Jurkat, Clone E6-1 (cell line): ENCODE data around the gene CDK5R2. TPM values are rescaled to one million over a fixed set of nuclear protein-coding genes. Genes with fewer than 3 reads are reported as not detected.
"Not testable (repeated sequence)": the region's sequence is repeated elsewhere in the genome, so short reads cannot be mapped to it uniquely, and the experiment has no call there.

Experiments used
- DNase-seq: peaks from one replicate; pipeline ENCODE4 v3.0.0-alpha.2; 2011; ENCODE audit warnings: low read depth, low spot score
- H3K4me3 ChIP-seq: 2 replicates; pipeline ENCODE4 v1.5.1; 2011; ENCODE audit warnings: mild to moderate bottlenecking, low read length, control low read depth, moderate library complexity
- polyA plus RNA-seq: library from polyadenylated mRNA; unstranded; fragments of >200 nt; gene quantifications from one replicate; pipeline ENCODE4 v1.2.1, GENCODE V29; 2012; ENCODE audit warnings: missing spikeins; ENCODE audit not compliant: insufficient read length, insufficient read depth

The CDK5R2 gene
- polyA plus RNA-seq: 2.4 TPM

DNA sequence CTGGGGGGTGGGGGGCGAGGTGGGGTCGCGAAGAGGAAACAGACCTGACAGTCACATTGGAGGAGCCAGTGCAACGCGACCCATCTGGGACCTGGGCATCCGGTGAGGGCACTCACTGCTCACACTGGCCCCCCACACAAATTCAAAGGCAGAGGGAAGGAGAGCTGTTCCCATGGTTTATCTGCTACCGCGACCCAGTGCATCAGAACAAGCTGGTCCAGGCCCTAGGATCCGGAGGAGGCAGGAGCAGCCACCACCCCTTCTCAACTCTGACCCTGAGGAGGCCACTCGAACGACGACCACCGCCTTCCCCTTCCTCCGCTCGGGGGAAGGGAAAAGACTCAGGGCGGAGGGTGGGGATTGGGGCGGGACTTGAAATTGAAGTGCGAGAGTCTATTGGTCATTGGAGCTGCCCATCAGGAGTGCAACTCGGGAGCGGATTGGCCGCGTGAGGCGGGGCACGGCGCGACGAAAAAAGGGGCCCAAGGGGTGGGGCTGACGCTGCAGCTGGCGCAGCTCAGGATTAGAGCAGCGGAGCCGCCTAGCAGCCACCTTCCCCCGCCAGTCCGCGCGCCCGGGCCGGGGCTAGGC is at the start of gene CDK5R2:
Gene CDK5R2, plus strand, starts transcription at position 526 of the 591 bp plus-strand sequence. CDS start 155 bp downstream, outside the sequence.
- DNase-seq: peak; percentile 92
- H3K4me3 ChIP-seq: peak within 1 kb of the TSS; percentile 81

- H3K4me3 ChIP-seq: no peak overlapping the region
- DNase-seq: no peak
These were observed 48.7 kb upstream of the CDK5R2 start for GRCh38 chr2:218910741-218911140.

DNA sequence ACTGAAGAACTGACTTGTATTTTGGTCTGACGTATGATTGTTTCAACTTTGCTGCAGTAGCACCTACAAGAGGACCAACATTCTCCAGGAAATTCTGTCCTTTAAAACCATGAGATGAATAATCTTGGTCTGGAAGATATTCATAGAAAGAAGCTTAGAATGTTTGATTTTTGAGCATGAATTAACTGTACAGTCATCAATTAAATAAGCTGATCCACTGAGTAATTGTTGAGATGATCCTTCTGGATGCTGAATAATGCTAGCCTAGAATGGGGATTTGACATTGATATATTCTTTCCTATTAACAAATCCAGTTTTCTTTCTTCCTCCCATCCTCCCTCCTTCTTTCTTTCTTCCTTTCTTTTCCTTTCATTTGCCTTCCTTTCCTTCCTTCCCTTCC is 39.0 kb upstream of the CDK5R2 start:
- no peak for DNase-seq
- H3K4me3 ChIP-seq: no peak overlapping the region

GRCh38 chr2:218924757-218925156 is 34.7 kb upstream of the CDK5R2 start:
- DNase-seq: no peak
- H3K4me3 ChIP-seq: no peak overlapping the region

DNA sequence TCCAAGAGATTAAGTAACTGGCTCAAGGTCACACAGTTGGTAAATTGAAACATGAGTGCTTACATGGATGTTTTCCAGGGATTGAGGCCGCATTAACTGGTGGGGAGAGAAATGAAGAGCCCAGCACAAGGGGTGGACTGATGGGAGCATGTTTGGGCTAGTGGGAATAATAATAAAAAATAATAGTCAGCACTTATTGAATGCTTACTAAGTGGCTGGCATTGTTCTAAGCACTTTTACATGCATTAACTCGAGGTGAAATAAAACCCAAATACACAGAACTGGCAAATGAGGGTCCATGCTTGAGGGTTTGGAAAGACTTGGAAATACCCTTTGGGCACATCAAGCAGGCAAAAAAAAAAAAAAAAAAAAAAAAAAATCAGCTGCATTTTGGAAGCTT is 34.0 kb upstream of the CDK5R2 start:
- no peak for DNase-seq
- no peak overlapping the region for H3K4me3 ChIP-seq

DNA sequence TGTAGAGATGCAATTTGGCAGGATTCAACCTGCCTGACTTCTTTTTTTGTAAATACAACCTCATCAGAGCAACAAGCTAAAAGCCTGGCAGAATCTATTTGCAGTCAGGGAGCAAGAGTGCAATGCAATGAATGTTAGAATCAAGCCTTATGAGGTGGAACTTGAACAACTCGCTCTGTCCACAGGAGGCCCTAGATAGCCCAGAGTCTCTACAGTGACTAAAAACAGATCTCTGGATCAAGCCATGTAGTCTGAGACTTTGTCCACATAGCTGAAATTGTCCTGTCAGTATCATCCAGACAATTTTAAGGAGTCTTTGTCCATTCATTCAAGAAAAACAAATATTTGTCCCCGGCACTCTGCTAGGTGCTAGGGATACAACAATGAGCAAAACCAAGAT is 32.0 kb upstream of the CDK5R2 start:
- DNase-seq: no peak

GRCh38 chr2:218927876-218928275 is 31.6 kb upstream of the CDK5R2 start:
- no peak overlapping the region for H3K4me3 ChIP-seq
- no peak for DNase-seq

More for the DNA sequence above, 32.0 kb upstream of the CDK5R2 start:
- H3K4me3 ChIP-seq: no peak overlapping the region

- DNase-seq: not testable (repeated sequence)
These were observed 29.0 kb upstream of the CDK5R2 start for GRCh38 chr2:218930488-218930887.

DNA sequence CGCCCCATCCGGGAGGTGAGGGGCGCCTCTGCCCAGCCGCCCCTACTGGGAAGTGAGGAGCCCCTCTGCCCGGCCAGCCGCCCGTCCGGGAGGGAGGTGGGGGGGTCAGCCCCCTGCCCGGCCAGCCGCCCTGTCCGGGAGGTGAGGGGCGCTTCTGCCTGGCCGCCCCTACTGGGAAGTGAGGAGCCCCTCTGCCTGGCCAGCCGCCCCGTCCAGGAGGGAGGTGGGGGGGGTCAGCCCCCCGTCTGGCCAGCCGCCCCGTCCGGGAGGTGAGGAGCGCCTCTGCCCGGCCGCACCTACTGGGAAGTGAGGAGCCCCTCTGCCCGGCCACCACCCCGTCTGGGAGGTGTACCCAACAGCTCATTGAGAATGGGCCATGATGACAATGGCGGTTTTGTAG is 27.7 kb upstream of the CDK5R2 start:
- H3K4me3 ChIP-seq, DNase-seq: not testable (repeated sequence)

More at GRCh38 chr2:218930488-218930887, 29.0 kb upstream of the CDK5R2 start:
- not testable (repeated sequence) for H3K4me3 ChIP-seq

DNA sequence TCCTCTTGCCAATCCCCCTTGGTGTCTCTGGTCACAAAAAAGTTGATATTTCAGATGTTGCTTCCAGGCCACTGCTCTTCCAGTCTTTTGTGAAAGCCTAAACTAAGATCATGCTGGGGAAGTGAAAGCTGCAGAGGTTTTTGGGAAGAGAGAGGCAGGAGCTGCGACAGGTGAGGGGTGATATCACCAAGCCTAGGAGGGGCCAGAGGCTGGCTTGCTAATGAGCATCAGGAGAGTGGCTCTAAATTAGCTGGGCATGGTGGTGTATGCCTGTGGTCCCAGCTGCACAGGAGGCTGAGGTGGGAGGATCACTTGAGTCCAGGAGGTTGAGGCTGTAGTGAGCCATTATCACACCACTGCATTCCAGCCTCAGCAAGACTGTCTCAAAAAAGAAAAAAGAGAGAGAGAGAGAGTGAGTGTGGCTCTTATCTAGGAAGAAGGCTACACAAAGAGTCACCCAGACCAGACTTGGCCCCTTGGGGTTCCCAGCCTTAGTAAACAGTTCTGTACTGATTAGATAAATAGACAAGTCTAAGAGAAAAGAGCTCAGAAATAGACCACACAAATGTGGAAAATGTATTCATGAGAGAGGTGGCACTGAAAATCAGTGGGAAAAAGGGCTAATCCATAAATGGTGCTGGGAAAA is 14.6 kb upstream of the CDK5R2 start:
- no peak overlapping the region for H3K4me3 ChIP-seq
- no peak for DNase-seq

GRCh38 chr2:218946621-218947020 is 12.8 kb upstream of the CDK5R2 start:
- no peak overlapping the region for H3K4me3 ChIP-seq
- DNase-seq: no peak

DNA sequence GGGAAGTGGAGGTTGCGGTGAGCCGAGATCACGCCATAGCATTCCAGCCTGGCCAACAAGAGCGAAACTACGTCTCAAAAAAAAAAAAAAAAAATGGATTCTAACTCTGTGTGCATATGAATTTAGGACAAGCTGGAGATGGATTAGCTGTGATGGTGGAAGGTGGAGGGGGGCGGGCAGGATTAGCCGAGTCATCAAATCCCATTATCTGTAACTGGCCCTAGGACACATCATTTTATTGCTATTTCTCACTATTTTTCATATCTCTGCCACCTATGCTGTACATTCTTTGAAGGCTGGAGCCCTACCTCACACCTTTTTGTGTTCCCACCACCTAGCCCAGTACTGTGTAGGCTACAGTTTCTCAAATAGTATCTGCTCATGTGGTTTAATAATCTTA is 7.3 kb upstream of the CDK5R2 start:
- no peak for DNase-seq
- H3K4me3 ChIP-seq: no peak overlapping the region

GRCh38 chr2:218953366-218953954 is 6.0 kb upstream of the CDK5R2 start:
- no peak overlapping the region for H3K4me3 ChIP-seq
- DNase-seq: no peak

DNA sequence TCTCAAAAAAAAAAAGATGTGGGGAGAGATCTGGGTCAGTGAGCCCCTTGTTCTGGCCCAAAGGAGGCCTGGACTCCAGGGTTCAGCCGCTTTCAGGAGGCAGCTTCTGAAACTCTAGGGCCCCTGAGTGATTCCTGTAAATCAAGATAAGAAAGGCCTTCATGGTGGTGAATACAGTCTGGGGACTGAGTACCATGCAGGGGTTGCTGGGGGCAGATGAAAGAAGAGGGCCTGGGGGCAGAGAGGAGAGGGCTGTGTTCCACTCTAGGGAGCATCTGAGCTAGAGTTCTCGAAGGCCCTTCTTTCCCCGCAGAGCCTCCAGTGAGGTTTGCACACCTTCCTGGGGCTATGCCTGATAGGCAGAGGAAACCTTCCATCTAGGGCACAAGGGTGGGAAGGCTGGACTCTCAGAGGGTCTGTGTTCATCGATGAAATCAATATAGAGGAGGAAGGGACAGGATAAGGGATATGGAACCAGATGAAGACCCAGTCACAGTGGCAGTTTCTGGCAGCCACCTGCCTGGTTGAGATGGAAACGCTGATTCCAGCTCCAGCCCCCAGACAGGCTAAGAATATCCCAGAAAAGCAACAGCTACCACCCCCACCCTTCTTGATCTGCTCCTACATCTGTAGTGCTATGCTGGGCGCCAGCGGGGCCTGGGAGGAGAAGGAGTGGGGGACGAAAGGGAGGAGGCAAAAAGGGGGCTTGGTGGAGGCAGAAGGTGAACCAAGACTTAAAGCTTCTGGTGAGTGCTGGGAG is 4.7 kb upstream of the CDK5R2 start:
- no peak for DNase-seq

GRCh38 chr2:218956039-218956438 is 3.4 kb upstream of the CDK5R2 start:
- DNase-seq: no peak
- H3K4me3 ChIP-seq: no peak overlapping the region

More for the DNA sequence above, 4.7 kb upstream of the CDK5R2 start:
- no peak overlapping the region for H3K4me3 ChIP-seq

- DNase-seq: no peak
- no peak overlapping the region for H3K4me3 ChIP-seq
These were observed 1.8 kb upstream of the CDK5R2 start for GRCh38 chr2:218957671-218958070.

DNA sequence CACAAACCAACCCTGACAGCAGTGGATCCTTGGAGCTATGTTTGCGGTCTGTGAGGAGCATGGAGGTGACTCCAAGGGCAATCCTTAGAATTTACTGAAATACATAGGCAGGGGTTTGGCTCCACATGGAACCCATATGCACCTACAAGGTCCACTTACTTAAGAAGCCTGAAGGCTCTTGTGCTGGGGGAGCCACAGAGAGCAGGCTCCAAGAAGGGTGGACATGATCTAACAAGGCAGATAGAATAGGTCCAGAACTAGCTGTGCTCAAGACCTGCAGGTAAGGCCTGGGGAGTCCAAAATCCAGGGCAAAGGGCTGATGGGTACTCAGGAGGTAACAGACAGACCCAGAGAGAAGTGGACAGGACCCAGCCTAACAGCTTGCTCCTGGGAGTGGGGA is 1.2 kb upstream of the CDK5R2 start:
- DNase-seq: no peak
- no peak overlapping the region; the same call in 1 of the 2 replicates for H3K4me3 ChIP-seq

GRCh38 chr2:218959761-218960308 is 369 bp downstream of the CDK5R2 start:
- no peak for DNase-seq

GRCh38 chr2:218960309-218961165 is 1.1 kb downstream of the CDK5R2 start:
- no peak overlapping the region for H3K4me3 ChIP-seq
- no peak for DNase-seq

More at GRCh38 chr2:218959761-218960308, 369 bp downstream of the CDK5R2 start:
- H3K4me3 ChIP-seq: peak overlapping the region; percentile 39
